K562 (cell line): ENCODE results near the gene MAP1LC3B. TPM values are rescaled to one million over a fixed set of nuclear protein-coding genes. Genes with fewer than 3 reads are reported as not detected.
A peak's percentile ranks its signal among the peaks of the same experiment; 100 is the strongest.

ENCODE experiments used
- CBX8 ChIP-seq: fragments of 200-600 bp; sonication (generic); IDR thresholded peaks from 2 replicates; pipeline ENCODE4 v1.6.1; 2012; ENCODE audit warnings: borderline replicate concordance, mixed run types, low read depth, mild to moderate bottlenecking, moderate library complexity, mixed read lengths, low read length, control low read depth, inconsistent platforms; ENCODE audit not compliant: poor library complexity, severe bottlenecking; ENCODE audit errors: extremely low read depth
- ESRRB ChIP-seq: fragments of 250-450 bp; sonication (Bioruptor Pico); IDR thresholded peaks from 2 replicates; pipeline ENCODE4 v1.5.0; 2020; ENCODE audit warnings: mild to moderate bottlenecking, moderate library complexity, borderline replicate concordance
- KHSRP ChIP-seq: fragments of 450-650 bp; IDR thresholded peaks from 2 replicates; pipeline ENCODE4 v1.6.1; 2017
- KLF13 ChIP-seq: fragments of 450-650 bp; IDR thresholded peaks from 2 replicates; pipeline ENCODE4 v1.6.1; 2016; ENCODE audit warnings: missing genetic modification characterization, low read depth, mild to moderate bottlenecking, missing compliant biosample characterization, moderate library complexity, borderline replicate concordance
- PML ChIP-seq: IDR thresholded peaks from 2 replicates; pipeline ENCODE4 v1.6.1; 2012; ENCODE audit warnings: low read length, inconsistent platforms
- POLR2B ChIP-seq: fragments of 450-650 bp; IDR thresholded peaks from 2 replicates; pipeline ENCODE4 v1.6.1; 2018; ENCODE audit warnings: low read depth; ENCODE audit not compliant: partially characterized antibody
- RBM14 ChIP-seq: fragments of 200-400 bp; formaldehyde crosslinking; IDR thresholded peaks from 2 replicates; pipeline ENCODE4 v1.6.1; 2018; ENCODE audit warnings: low read depth, mild to moderate bottlenecking, low read length, moderate library complexity, borderline replicate concordance; ENCODE audit not compliant: insufficient read depth
- SMAD2 ChIP-seq: fragments of 150-350 bp; IDR thresholded peaks from 2 replicates; pipeline ENCODE4 v1.6.1; 2014; ENCODE audit warnings: low read depth, mild to moderate bottlenecking, low read length
- ZNF583 ChIP-seq: fragments of 250-450 bp; sonication (Bioruptor Pico); IDR thresholded peaks from 2 replicates; pipeline ENCODE4 v1.4.0; 2020
- ZNF586 ChIP-seq: fragments of 450-650 bp; formaldehyde crosslinking; conservative IDR thresholded peaks from 2 replicates; pipeline ENCODE4 v1.4.0; 2020; ENCODE audit warnings: mild to moderate bottlenecking, moderate library complexity
- ZNF644 ChIP-seq: fragments of 200-800 bp; sonication (Bioruptor generic); IDR thresholded peaks from 2 replicates; pipeline ENCODE4 v1.6.1; 2016; ENCODE audit warnings: low read depth, missing genetic modification characterization, missing compliant biosample characterization
- polyA plus RNA-seq, 8 experiments: library from polyadenylated mRNA; depleted of rRNA in 4 of 8; stranded (reverse) in 5 of 8; unstranded in 3 of 8; fragments of >200 nt; fragmentation: Nextera tagmentation in 2 of 8; fragmentation: Illumina TruSeq in 1 of 8; extraction: Ambion mirVana in 2 of 8; extraction: Trizol in 1 of 8; gene quantifications; 2 replicates each; pipeline versions ENCODE4 v1.2.1 to v1.2.3, GENCODE V29; 2011 to 2014; ENCODE audit warnings: inconsistent platforms in 1 of 8, missing spikeins in 1 of 8
- total RNA-seq, 7 experiments: library from RNA; depleted of rRNA in 6 of 7; stranded (reverse); fragments of >200 nt in 6 of 7; fragmentation: Illumina TruSeq in 2 of 7; extraction: Trizol in 2 of 7; gene quantifications; 2 replicates each; pipeline versions ENCODE4 v1.2.1 to v1.2.3, GENCODE V29; 2011 to 2021; ENCODE audit warnings: low replicate concordance in 1 of 7
- TF ChIP-seq, protein P1 (sequence below): sonication (generic); formaldehyde crosslinking; IDR thresholded peaks from 2 replicates; pipeline ENCODE4 v1.8.0; 2022; ENCODE audit warnings: missing genetic modification reagents, mild to moderate bottlenecking, borderline replicate concordance
- TF ChIP-seq, protein P2 (sequence below): fragments of 450-650 bp; IDR thresholded peaks from 2 replicates; pipeline ENCODE4 v1.6.1; 2014; ENCODE audit warnings: low read depth, mild to moderate bottlenecking, moderate library complexity, borderline replicate concordance
- TF ChIP-seq, protein P3 (sequence below), 2 experiments: fragments of 450-650 bp; IDR thresholded peaks; 2 replicates each; pipeline ENCODE4 v1.6.1; 2016; ENCODE audit warnings: mild to moderate bottlenecking in 2 of 2, borderline replicate concordance in 1 of 2, low read depth in 1 of 2, moderate library complexity in 1 of 2

The MAP1LC3B gene
- total and polyA plus RNA-seq, 9 of the 15 experiments (the other 6 are each of a cell fraction or from before 2014, with no cell fraction given): 16.0 to 81.5 (median 36.7) TPM

DNA sequence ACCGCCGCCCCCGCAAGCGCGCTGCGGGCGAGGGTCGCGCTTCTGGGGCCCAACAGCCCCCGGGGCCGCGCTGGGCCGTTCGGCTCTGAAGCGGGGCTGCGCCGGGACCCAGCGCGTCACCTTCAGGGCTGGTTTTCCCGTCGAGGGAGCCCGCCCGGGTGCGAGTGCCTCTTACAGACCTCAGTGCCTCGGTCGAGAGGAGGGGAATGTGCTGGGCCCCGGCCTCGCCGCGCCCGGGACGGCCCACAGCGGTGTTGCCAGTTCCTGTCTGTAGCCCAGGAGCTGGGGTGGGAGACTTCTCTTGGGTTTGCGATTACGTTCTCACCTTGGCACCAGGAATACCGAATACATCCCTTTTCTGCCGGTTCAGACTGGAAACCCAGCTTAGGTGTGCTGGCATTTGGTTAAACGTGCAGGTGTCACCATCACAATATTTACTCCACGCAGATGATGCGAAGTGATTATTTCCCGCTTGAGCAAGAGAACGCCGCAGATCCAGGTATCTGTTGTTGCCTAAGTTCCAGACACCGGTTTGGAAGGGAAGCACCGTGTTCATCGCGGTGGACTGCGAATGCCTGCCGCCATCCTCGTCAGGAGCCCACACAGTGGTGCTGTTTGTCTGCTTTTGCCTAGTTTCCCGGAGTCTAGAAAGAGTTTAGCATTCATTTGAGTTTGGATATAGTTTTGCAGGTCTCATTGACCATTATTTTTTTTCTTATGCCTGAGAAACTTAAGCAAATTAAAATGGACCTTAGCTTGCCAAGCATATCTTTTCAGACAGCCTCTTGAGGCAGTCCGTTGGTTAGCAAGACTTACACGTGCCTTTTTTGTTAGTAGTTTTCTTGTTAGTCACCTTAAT, 914 bp downstream of the MAP1LC3B start (continued):
- TF ChIP-seq, protein P1, sequence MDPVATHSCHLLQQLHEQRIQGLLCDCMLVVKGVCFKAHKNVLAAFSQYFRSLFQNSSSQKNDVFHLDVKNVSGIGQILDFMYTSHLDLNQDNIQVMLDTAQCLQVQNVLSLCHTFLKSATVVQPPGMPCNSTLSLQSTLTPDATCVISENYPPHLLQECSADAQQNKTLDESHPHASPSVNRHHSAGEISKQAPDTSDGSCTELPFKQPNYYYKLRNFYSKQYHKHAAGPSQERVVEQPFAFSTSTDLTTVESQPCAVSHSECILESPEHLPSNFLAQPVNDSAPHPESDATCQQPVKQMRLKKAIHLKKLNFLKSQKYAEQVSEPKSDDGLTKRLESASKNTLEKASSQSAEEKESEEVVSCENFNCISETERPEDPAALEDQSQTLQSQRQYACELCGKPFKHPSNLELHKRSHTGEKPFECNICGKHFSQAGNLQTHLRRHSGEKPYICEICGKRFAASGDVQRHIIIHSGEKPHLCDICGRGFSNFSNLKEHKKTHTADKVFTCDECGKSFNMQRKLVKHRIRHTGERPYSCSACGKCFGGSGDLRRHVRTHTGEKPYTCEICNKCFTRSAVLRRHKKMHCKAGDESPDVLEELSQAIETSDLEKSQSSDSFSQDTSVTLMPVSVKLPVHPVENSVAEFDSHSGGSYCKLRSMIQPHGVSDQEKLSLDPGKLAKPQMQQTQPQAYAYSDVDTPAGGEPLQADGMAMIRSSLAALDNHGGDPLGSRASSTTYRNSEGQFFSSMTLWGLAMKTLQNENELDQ (CRISPR knock-in tag): no peak
- TF ChIP-seq, protein P2, sequence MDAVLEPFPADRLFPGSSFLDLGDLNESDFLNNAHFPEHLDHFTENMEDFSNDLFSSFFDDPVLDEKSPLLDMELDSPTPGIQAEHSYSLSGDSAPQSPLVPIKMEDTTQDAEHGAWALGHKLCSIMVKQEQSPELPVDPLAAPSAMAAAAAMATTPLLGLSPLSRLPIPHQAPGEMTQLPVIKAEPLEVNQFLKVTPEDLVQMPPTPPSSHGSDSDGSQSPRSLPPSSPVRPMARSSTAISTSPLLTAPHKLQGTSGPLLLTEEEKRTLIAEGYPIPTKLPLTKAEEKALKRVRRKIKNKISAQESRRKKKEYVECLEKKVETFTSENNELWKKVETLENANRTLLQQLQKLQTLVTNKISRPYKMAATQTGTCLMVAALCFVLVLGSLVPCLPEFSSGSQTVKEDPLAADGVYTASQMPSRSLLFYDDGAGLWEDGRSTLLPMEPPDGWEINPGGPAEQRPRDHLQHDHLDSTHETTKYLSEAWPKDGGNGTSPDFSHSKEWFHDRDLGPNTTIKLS: no peak
- TF ChIP-seq RBM14 (peak; percentile 36; the same call in 1 of the 2 replicates), CBX8 (no peak), ZNF644 (tag) (no peak), PML (no peak), ESRRB (CRISPR knock-in tag) (no peak), KHSRP (0 out of 2 replicates have a peak, but pooled peaks have one; percentile 23), POLR2B (no peak), KLF13 (tag) (no peak), ZNF586 (CRISPR knock-in tag) (no peak), SMAD2 (no peak), ZNF583 (no peak)
- TF ChIP-seq, protein P3, sequence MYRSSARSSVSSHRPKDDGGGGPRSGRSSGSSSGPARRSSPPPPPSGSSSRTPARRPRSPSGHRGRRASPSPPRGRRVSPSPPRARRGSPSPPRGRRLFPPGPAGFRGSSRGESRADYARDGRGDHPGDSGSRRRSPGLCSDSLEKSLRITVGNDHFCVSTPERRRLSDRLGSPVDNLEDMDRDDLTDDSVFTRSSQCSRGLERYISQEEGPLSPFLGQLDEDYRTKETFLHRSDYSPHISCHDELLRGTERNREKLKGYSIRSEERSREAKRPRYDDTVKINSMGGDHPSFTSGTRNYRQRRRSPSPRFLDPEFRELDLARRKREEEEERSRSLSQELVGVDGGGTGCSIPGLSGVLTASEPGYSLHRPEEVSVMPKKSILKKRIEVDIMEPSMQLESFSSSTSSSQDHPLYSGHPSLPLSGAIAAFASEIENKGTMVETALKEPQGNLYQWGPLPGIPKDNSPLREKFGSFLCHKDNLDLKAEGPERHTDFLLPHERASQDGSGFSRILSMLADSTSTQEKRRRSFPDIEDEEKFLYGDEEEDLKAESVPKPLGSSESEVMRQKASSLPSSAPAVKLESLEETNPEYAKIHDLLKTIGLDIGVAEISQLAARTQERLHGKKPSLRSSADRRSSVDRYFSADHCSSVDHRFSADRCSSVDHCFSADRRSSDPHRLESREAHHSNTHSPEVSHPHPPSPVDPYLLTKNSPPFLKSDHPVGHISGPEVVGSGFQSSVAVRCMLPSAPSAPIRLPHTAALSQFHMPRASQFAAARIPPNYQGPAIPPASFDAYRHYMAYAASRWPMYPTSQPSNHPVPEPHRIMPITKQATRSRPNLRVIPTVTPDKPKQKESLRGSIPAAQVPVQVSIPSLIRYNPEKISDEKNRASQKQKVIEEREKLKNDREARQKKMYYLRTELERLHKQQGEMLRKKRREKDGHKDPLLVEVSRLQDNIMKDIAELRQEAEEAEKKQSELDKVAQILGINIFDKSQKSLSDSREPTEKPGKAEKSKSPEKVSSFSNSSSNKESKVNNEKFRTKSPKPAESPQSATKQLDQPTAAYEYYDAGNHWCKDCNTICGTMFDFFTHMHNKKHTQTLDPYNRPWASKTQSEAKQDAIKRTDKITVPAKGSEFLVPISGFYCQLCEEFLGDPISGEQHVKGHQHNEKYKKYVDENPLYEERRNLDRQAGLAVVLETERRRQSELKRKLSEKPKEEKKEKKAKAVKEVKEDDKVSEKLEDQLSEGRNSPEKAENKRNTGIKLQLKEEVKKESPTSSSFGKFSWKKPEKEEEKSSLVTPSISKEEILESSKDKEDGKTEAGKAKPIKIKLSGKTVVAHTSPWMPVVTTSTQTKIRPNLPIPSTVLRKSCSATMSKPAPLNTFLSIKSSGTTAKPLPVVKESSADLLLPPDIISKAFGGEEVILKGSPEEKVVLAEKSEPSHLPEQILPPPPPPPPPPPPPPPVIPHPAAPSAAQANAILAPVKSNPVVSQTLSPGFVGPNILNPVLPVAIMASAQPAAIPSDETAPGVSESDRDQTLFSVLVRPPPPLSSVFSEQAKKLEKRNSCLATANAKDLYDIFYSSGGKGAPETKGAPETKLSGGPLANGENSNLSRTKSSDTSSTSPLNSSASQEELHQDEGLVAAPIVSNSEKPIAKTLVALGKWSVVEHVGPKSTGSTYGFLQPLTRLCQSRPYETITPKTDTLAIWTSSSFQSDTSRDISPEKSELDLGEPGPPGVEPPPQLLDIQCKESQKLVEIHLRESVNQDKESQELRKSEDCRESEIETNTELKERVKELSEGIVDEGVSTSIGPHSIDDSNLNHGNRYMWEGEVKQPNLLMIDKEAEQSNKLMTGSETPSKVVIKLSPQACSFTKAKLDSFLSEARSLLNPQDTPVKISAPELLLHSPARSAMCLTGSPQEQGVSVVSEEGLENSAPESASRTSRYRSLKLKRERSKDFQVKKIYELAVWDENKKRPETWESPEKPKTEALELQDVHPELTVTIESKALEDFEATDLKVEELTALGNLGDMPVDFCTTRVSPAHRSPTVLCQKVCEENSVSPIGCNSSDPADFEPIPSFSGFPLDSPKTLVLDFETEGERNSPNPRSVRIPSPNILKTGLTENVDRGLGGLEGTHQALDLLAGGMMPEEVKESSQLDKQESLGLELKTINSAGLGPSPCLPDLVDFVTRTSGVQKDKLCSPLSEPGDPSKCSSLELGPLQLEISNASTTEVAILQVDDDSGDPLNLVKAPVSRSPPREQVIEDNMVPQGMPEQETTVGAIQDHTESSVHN (IDR thresholded peaks at IDR 0.05; ENCODE audit: borderline replicate concordance in 1 of 2, low read depth in 1 of 2): no peak
